ENCODE results near the gene ZC3H18.

Gene ZC3H18

DNA sequence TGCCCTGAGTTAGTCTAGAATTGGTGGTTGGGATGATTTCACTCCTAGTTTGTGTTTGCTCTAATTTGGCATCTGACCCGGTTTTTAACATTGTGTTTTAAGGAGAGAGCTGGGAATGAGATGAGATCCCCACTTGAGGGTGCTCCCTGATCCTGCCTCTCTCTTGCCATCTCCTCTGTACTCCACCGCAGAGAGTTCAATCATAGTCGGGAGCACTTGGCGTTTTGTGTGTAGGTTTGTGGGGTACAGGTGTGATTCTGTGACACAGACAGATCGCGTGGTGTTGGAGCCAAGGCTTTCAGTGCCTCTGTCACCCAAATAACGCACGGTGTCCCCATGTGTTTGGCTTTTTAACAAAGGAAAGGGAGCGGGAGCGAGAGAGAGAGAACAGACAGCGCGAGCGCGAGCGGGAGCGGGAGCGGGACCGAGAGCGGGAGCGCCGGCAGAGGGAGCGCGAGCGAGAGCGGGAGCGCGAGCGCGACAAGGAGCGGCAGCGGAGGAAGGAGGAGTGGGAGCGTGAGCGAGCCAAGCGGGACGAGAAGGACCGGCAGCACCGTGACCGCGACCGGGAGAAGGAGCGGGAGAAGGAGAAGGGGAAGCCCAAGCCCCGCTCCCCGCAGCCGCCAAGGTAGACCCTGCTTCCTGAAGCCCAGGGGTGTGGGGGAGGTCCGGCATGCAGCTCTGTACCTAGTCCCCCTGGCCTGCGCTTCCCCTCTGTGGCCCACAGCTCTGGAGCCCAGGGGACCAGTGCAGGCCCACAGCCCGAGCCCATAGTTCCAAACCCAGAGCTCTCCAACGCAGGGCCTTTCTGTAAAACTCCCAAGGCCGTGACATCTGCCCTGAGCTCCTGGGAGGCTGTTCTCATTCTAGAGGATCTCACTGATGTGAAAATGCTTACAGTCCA lies 41.0 kb downstream of the ZC3H18 start:
- Histone ChIP-seq H3K36me3 (ENCODE audit: control insufficient read depth, low read length) (peaks cover 80% of the 10 kb centered on the region), H3K4me2 (ENCODE audit: low read length) (no peak overlapping the region), H3K79me2 (ENCODE audit: control insufficient read depth, low read length) (peaks cover 64% of the 10 kb centered on the region), H3F3A (ENCODE audit: control insufficient read depth, insufficient read depth) (no peaks in the 10 kb centered on the region), H3K27ac (ENCODE audit: low read depth, low read length) (no peak overlapping the region), H3K4me1 (ENCODE audit: control insufficient read depth, low read length) (peaks cover 25% of the 10 kb centered on the region), H3K9me3 (ENCODE audit: control insufficient read depth, insufficient read depth, low read length) (no peaks in the 10 kb centered on the region), H3K27me3 (ENCODE audit: control insufficient read depth, low read length) (no peaks in the 10 kb centered on the region), H4K20me1 (ENCODE audit: control insufficient read depth, insufficient read depth, low read depth, low read length) (no peaks in the 10 kb centered on the region), H3K9me2 (replicated peaks; ENCODE audit: control insufficient read depth, low read length) (no peaks in the 10 kb centered on the region), H3K4me3 (ENCODE audit: low read length) (no peak overlapping the region)
- TF ChIP-seq, protein P1, sequence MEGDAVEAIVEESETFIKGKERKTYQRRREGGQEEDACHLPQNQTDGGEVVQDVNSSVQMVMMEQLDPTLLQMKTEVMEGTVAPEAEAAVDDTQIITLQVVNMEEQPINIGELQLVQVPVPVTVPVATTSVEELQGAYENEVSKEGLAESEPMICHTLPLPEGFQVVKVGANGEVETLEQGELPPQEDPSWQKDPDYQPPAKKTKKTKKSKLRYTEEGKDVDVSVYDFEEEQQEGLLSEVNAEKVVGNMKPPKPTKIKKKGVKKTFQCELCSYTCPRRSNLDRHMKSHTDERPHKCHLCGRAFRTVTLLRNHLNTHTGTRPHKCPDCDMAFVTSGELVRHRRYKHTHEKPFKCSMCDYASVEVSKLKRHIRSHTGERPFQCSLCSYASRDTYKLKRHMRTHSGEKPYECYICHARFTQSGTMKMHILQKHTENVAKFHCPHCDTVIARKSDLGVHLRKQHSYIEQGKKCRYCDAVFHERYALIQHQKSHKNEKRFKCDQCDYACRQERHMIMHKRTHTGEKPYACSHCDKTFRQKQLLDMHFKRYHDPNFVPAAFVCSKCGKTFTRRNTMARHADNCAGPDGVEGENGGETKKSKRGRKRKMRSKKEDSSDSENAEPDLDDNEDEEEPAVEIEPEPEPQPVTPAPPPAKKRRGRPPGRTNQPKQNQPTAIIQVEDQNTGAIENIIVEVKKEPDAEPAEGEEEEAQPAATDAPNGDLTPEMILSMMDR (IDR thresholded peaks at IDR 0.05; ENCODE audit: low read depth, low read length, poor library complexity, severe bottlenecking): no peak
- no peak for TF ChIP-seq EZH2phosphoT487 (IDR thresholded peaks at IDR 0.05; ENCODE audit: borderline replicate concordance, low read length)

DNA sequence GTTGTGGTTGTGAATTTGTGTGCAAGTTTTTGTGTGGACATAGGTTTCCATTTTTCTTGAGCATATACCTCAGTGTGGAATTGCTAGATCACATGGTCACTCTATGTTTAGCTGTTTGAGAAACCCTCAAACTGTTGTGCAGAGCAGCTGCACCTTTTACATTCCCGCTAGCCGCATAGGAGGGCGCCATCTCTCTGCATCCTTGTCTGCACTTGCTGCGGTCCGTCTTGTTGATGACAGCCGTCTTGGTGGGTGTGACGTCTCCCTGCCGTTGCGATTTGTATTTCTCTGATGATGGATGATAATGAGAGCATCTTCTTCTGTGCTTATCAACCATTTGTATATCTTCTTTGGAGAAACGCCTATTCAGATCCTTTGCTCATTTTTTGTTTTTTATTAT lies 43.1 kb downstream of the ZC3H18 start:
- peaks cover 65% of the 10 kb centered on the region for H3K79me2 ChIP-seq (ENCODE audit: control insufficient read depth, low read length)
- H3K4me1 ChIP-seq (ENCODE audit: control insufficient read depth, low read length): peaks cover 4% of the 10 kb centered on the region
- H3K9me3 ChIP-seq (ENCODE audit: control insufficient read depth, insufficient read depth, low read length): no peaks in the 10 kb centered on the region
- H3K9me2 ChIP-seq (replicated peaks; ENCODE audit: control insufficient read depth, low read length): no peaks in the 10 kb centered on the region
- TF ChIP-seq, protein P1 (IDR thresholded peaks at IDR 0.05; ENCODE audit: low read depth, low read length, poor library complexity, severe bottlenecking): no peak
- no peak for TF ChIP-seq EZH2phosphoT487 (IDR thresholded peaks at IDR 0.05; ENCODE audit: borderline replicate concordance, low read length)
- H3K27me3 ChIP-seq (ENCODE audit: control insufficient read depth, low read length): no peaks in the 10 kb centered on the region
- H3K4me3 ChIP-seq (ENCODE audit: low read length): no peak overlapping the region
- no peaks in the 10 kb centered on the region for H3F3A ChIP-seq (ENCODE audit: control insufficient read depth, insufficient read depth)
- no peak overlapping the region for H3K4me2 ChIP-seq (ENCODE audit: low read length)
- H3K36me3 ChIP-seq (ENCODE audit: control insufficient read depth, low read length): peaks cover 85% of the 10 kb centered on the region
- H4K20me1 ChIP-seq (ENCODE audit: control insufficient read depth, insufficient read depth, low read depth, low read length): no peaks in the 10 kb centered on the region
- no peak overlapping the region for H3K27ac ChIP-seq (ENCODE audit: low read depth, low read length)

DNA sequence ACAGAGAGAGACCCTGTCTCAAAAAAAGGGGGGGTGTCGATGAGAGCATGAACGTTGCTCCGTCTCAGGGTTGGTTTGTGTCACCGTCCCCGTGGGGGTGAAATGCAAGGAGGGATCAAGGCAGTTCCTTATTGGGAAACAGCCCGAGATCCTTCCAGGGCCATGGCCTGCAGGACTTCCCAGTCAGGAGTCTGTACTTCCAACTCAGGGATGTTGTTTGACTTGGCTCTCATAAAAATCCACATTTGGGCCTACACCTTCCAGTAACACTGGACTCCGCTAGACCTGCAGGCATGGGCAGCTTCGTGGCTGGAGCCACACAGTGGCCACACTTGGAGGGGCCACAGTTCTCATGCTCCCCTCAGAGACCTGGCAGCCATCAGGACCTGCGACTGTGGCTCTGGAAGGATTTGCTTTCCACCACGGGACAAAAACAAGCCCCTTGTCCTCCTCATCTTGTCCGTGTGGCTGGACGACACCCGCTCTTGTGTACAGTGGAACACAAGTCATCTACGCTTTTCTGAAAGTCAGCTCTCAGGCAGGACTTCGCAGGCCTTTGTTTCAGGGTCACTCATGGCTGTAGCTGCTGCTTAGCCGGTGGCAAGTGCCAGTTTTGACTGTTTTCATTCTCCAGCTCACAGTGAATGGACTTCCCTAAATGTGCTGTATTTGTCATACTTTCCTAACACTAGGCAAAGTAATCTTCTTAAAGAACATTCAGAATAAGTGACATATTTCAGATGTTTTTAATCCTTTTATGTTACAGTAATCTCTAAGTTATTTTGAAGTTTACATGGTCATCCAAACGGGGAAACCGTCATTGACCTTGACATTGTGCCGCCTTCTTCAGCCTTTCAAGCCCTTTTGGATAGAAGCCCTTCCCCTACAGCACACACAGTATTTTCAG lies 44.0 kb downstream of the ZC3H18 start:
- Histone ChIP-seq H3K9me2 (replicated peaks; ENCODE audit: control insufficient read depth, low read length) (no peaks in the 10 kb centered on the region), H3K4me1 (ENCODE audit: control insufficient read depth, low read length) (no peaks in the 10 kb centered on the region), H3K27me3 (ENCODE audit: control insufficient read depth, low read length) (no peaks in the 10 kb centered on the region), H3K4me2 (ENCODE audit: low read length) (no peak overlapping the region), H3K36me3 (ENCODE audit: control insufficient read depth, low read length) (peaks cover 86% of the 10 kb centered on the region), H3K27ac (ENCODE audit: low read depth, low read length) (no peak overlapping the region), H3F3A (ENCODE audit: control insufficient read depth, insufficient read depth) (no peaks in the 10 kb centered on the region), H3K79me2 (ENCODE audit: control insufficient read depth, low read length) (peaks cover 70% of the 10 kb centered on the region), H3K4me3 (ENCODE audit: low read length) (no peak overlapping the region), H3K9me3 (ENCODE audit: control insufficient read depth, insufficient read depth, low read length) (no peaks in the 10 kb centered on the region), H4K20me1 (ENCODE audit: control insufficient read depth, insufficient read depth, low read depth, low read length) (no peaks in the 10 kb centered on the region)
- TF ChIP-seq, protein P1 (IDR thresholded peaks at IDR 0.05; ENCODE audit: low read depth, low read length, poor library complexity, severe bottlenecking): no peak
- no peak for TF ChIP-seq EZH2phosphoT487 (IDR thresholded peaks at IDR 0.05; ENCODE audit: borderline replicate concordance, low read length)
